ENCODE data around the gene CERS6.

CERS6 gene

GRCh38 chr2:168607992-168608391, 151.9 kb downstream of the CERS6 start:
- no peak for FAIRE-seq

- no peak for FAIRE-seq
Observed at GRCh38 chr2:168608796-168609195, 152.7 kb downstream of the CERS6 start.

- FAIRE-seq: no peak
Observed at GRCh38 chr2:168611091-168611490, 155.0 kb downstream of the CERS6 start.

- no peak for FAIRE-seq
Observed at GRCh38 chr2:168611896-168612650, 156.0 kb downstream of the CERS6 start.

GRCh38 chr2:168612719-168613118, 156.6 kb downstream of the CERS6 start:
- no peak for FAIRE-seq

- FAIRE-seq: no peak
Observed at GRCh38 chr2:168613551-168613950, 157.5 kb downstream of the CERS6 start.

GRCh38 chr2:168614172-168615018, 158.3 kb downstream of the CERS6 start:
- no peak for FAIRE-seq

GRCh38 chr2:168620554-168620953, 164.5 kb downstream of the CERS6 start:
- no peak for FAIRE-seq

GRCh38 chr2:168622559-168622958, 166.5 kb downstream of the CERS6 start:
- no peak for FAIRE-seq

- no peak for FAIRE-seq
Observed at GRCh38 chr2:168624028-168624427, 168.0 kb downstream of the CERS6 start.

- no peak for FAIRE-seq
Observed at GRCh38 chr2:168626096-168626495, 170.0 kb downstream of the CERS6 start.

- no peak for FAIRE-seq
Observed at GRCh38 chr2:168626647-168627046, 170.6 kb downstream of the CERS6 start.

- no peak for FAIRE-seq
Observed at GRCh38 chr2:168632709-168633121, 176.6 kb downstream of the CERS6 start.

GRCh38 chr2:168633200-168633599, 177.1 kb downstream of the CERS6 start:
- FAIRE-seq: no peak

- FAIRE-seq: no peak
Observed at GRCh38 chr2:168633895-168634294, 177.8 kb downstream of the CERS6 start.

GRCh38 chr2:168635065-168635577, 179.0 kb downstream of the CERS6 start:
- no peak for FAIRE-seq

GRCh38 chr2:168639018-168639417, 182.9 kb downstream of the CERS6 start:
- no peak for FAIRE-seq

- FAIRE-seq: no peak
Observed at GRCh38 chr2:168639441-168639898, 183.4 kb downstream of the CERS6 start.

- no peak for FAIRE-seq
Observed at GRCh38 chr2:168640039-168640438, 184.0 kb downstream of the CERS6 start.

- no peak for FAIRE-seq
Observed at GRCh38 chr2:168641636-168642035, 185.6 kb downstream of the CERS6 start.

GRCh38 chr2:168642873-168643272, 186.8 kb downstream of the CERS6 start:
- FAIRE-seq: no peak

GRCh38 chr2:168643979-168644378, 187.9 kb downstream of the CERS6 start:
- FAIRE-seq: no peak

GRCh38 chr2:168645696-168646338, 189.7 kb downstream of the CERS6 start:
- FAIRE-seq: no peak

Measured in TTC549 (cell line).